ENCODE results near the gene HOXC10.

HOXC10 gene

DNA sequence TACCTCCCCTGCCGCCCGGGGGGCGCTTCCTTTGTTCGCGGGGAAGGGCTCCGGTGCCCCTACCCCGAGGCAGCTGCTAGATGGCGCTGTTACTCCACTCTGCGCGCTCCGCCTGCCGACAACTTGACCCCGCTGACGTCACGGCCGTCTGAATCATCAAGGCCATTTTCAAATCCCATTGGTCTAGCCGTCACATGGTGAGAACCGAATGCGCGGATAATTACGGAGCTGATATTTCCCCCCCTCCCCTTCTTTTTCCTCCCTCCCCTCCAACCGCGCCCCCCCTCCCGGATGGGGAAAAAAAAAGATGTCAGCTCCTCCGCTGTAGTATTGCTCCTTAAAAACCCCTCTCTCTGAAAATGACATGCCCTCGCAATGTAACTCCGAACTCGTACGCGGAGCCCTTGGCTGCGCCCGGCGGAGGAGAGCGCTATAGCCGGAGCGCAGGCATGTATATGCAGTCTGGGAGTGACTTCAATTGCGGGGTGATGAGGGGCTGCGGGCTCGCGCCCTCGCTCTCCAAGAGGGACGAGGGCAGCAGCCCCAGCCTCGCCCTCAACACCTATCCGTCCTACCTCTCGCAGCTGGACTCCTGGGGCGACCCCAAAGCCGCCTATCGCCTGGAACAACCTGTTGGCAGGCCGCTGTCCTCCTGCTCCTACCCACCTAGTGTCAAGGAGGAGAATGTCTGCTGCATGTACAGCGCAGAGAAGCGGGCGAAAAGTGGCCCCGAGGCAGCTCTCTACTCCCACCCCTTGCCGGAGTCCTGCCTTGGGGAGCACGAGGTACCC is at the start of gene HOXC10:
HOXC10 (plus strand) TSS at position 246 of the 791 bp plus-strand sequence; CDS start at position 360, 114 bp downstream.
- Histone ChIP-seq H3K9me2 (replicated peaks; ENCODE audit: low read depth, low read length) (no peaks in the 10 kb centered on the region), H3K9me3 (ENCODE audit: insufficient read depth, low read depth, low read length) (no peaks in the 10 kb centered on the region), H3F3A (ENCODE audit: low read depth) (no peaks in the 10 kb centered on the region), H3K4me3 (ENCODE audit: low read length, poor library complexity, severe bottlenecking) (peak within 1 kb of the TSS; percentile 71), H3K27me3 (ENCODE audit: insufficient read depth, low read length, poor library complexity, severe bottlenecking) (no peaks in the 10 kb centered on the region), H3K9ac (ENCODE audit: low read depth, low read length, poor library complexity, severe bottlenecking) (peak within 1 kb of the TSS; percentile 72), H4K20me1 (ENCODE audit: insufficient read depth, low read length, poor library complexity, severe bottlenecking) (no peaks in the 10 kb centered on the region), H3K79me2 (ENCODE audit: insufficient read depth, low read length) (peaks cover 24% of the 10 kb centered on the region; the same call in 1 of the 2 replicates), H2AFZ (ENCODE audit: low read length) (peak within 1 kb of the TSS; percentile 79), H3K36me3 (ENCODE audit: insufficient read depth, low read length) (no peaks in the 10 kb centered on the region), H3K4me1 (ENCODE audit: insufficient read depth, low read length, poor library complexity, severe bottlenecking) (peaks cover 46% of the 10 kb centered on the region), H3K4me2 (ENCODE audit: low read depth, low read length, poor library complexity, severe bottlenecking) (peak within 1 kb of the TSS; percentile 98)
- TF ChIP-seq, protein P1, sequence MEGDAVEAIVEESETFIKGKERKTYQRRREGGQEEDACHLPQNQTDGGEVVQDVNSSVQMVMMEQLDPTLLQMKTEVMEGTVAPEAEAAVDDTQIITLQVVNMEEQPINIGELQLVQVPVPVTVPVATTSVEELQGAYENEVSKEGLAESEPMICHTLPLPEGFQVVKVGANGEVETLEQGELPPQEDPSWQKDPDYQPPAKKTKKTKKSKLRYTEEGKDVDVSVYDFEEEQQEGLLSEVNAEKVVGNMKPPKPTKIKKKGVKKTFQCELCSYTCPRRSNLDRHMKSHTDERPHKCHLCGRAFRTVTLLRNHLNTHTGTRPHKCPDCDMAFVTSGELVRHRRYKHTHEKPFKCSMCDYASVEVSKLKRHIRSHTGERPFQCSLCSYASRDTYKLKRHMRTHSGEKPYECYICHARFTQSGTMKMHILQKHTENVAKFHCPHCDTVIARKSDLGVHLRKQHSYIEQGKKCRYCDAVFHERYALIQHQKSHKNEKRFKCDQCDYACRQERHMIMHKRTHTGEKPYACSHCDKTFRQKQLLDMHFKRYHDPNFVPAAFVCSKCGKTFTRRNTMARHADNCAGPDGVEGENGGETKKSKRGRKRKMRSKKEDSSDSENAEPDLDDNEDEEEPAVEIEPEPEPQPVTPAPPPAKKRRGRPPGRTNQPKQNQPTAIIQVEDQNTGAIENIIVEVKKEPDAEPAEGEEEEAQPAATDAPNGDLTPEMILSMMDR (conservative IDR thresholded peaks at IDR 0.05; ENCODE audit: low read length) = peak; percentile 76
- no peak for TF ChIP-seq EZH2phosphoT487 (IDR thresholded peaks at IDR 0.05; ENCODE audit: borderline replicate concordance)

DNA sequence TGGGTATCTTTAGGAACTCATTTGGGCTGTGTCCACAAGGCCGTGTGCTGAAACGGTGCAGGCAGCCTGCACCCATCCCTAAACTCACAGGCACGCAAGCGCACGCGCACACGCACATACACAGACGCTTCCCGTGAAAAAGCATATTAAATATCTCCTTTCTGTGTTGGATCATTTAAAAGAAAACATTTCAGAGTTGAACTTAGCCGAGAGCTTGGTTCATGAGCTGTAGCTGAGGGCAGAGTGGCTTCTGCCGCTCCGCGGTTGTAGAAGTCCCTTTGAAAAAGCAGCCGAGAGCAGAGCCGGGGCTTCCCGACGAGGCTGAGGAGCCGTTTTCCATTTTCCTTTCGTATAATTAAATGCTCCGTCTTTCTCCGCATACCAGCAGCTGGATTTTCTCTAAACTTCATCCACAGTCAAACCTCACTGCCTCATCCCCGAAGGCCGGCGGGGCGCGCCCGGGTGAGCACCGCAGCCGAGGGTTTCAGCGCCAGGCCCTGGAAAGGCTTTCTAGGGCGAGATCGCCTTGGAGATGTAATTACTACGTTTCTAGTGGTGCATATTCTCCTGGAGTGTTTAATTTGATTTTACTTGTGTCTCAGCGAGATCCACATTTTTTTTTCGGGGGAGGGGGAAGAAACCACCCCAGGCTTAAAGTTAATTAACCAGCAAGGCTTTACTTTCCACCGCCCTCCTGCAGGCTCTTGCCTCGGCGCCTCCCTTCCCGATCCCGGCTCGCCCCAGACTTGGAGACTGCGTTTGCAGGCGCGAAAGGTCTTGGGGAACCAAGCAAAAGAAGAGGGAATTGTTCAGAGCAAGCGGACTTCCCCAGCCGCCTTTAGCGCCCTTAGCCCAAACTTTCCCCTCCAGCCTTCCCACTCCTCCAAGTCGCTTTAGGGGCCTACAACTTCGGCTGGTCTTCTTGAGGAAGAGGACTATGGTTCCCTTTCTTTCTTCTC is 49.3 kb upstream of the HOXC10 start:
- no peaks in the 10 kb centered on the region for H3F3A ChIP-seq (ENCODE audit: low read depth)
- H4K20me1 ChIP-seq (ENCODE audit: insufficient read depth, low read length, poor library complexity, severe bottlenecking) = no peaks in the 10 kb centered on the region
- no peak overlapping the region for H2AFZ ChIP-seq (ENCODE audit: low read length)
- no peak for TF ChIP-seq EZH2phosphoT487 (IDR thresholded peaks at IDR 0.05; ENCODE audit: borderline replicate concordance)
- TF ChIP-seq, protein P1 (conservative IDR thresholded peaks at IDR 0.05; ENCODE audit: low read length) = no peak
- H3K4me3 ChIP-seq (ENCODE audit: low read length, poor library complexity, severe bottlenecking) = no peak overlapping the region
- no peaks in the 10 kb centered on the region for H3K9me2 ChIP-seq (replicated peaks; ENCODE audit: low read depth, low read length)
- no peaks in the 10 kb centered on the region for H3K9me3 ChIP-seq (ENCODE audit: insufficient read depth, low read depth, low read length)
- no peak overlapping the region for H3K4me2 ChIP-seq (ENCODE audit: low read depth, low read length, poor library complexity, severe bottlenecking)
- H3K4me1 ChIP-seq (ENCODE audit: insufficient read depth, low read length, poor library complexity, severe bottlenecking) = no peaks in the 10 kb centered on the region
- peaks cover 3% of the 10 kb centered on the region for H3K27me3 ChIP-seq (ENCODE audit: insufficient read depth, low read length, poor library complexity, severe bottlenecking)
- no peaks in the 10 kb centered on the region for H3K36me3 ChIP-seq (ENCODE audit: insufficient read depth, low read length)
- no peak overlapping the region for H3K9ac ChIP-seq (ENCODE audit: low read depth, low read length, poor library complexity, severe bottlenecking)
- H3K79me2 ChIP-seq (ENCODE audit: insufficient read depth, low read length) = no peaks in the 10 kb centered on the region

DNA sequence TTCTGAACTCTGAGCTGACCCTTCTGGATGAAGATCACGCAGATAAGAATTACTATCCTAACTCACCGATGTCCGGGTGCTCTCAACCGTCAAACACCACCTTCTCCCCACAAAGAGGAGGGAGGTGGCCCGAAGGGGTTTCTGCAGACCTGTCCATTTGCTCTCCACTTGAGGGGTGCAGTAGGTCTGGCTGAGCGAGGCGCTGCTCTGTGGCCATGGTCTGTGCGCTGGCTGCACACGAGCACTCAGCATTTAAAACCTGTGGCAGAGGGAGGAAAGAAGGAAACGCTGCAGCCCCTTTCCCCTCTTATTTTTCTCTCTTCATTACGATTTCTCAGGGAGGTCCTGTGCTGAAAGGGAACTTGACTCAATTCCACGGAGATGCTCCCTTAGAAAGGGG is 47.8 kb upstream of the HOXC10 start:
- Histone ChIP-seq H3K79me2 (ENCODE audit: insufficient read depth, low read length) (no peaks in the 10 kb centered on the region), H3K9me2 (replicated peaks; ENCODE audit: low read depth, low read length) (no peaks in the 10 kb centered on the region), H3K27me3 (ENCODE audit: insufficient read depth, low read length, poor library complexity, severe bottlenecking) (no peaks in the 10 kb centered on the region), H2AFZ (ENCODE audit: low read length) (no peak overlapping the region), H3K4me2 (ENCODE audit: low read depth, low read length, poor library complexity, severe bottlenecking) (no peak overlapping the region), H3K9me3 (ENCODE audit: insufficient read depth, low read depth, low read length) (no peaks in the 10 kb centered on the region), H3K9ac (ENCODE audit: low read depth, low read length, poor library complexity, severe bottlenecking) (no peak overlapping the region), H3F3A (ENCODE audit: low read depth) (no peaks in the 10 kb centered on the region), H3K36me3 (ENCODE audit: insufficient read depth, low read length) (no peaks in the 10 kb centered on the region), H3K4me3 (ENCODE audit: low read length, poor library complexity, severe bottlenecking) (no peak overlapping the region), H4K20me1 (ENCODE audit: insufficient read depth, low read length, poor library complexity, severe bottlenecking) (no peaks in the 10 kb centered on the region), H3K4me1 (ENCODE audit: insufficient read depth, low read length, poor library complexity, severe bottlenecking) (peaks cover 10% of the 10 kb centered on the region)
- no peak for TF ChIP-seq EZH2phosphoT487 (IDR thresholded peaks at IDR 0.05; ENCODE audit: borderline replicate concordance)
- TF ChIP-seq, protein P1 (conservative IDR thresholded peaks at IDR 0.05; ENCODE audit: low read length) = no peak

All from Loucy (cell line).